ENCODE measurements around the gene DLX6.

DNA sequence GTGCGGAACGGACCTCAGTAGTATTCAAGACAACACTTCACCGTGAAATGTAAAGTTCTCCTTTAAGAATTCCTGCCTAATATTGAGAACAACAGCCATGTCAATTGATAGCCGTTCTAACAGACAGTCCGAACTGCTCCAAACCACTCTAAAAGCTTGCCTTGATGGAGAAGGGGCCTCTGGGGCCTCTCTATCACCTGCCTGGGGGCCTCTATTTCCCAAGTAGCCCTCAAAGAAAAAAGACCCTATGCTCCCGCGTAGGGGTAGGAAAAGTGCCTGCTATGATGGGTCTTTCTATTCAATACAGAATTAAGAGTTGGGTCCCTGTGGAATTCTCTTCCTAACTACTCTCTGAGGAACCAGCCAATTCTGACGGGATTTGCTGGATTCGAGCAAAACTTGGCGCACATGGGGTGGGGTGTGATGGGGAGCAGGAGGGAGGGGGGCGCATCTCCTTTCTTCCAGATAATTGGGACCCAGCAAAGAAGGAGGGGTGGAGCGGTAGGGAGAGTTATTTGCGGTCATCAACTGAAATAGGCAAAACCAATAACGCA, 8.3 kb upstream of the DLX6 start:
- no peak for TF ChIP-seq CTCF (IDR thresholded peaks at IDR 0.05)
- TF ChIP-seq POLR2A (IDR thresholded peaks at IDR 0.05) = no peak

All from right lobe of liver (tissue), 4 donors.